Measurements from ENCODE around the gene FGFR2. TPM values are rescaled to one million over a fixed set of nuclear protein-coding genes. Genes with fewer than 3 reads are reported as not detected.

FGFR2 gene
- total RNA-seq, 1 donor from 2014 or later: 7.4 TPM

DNA sequence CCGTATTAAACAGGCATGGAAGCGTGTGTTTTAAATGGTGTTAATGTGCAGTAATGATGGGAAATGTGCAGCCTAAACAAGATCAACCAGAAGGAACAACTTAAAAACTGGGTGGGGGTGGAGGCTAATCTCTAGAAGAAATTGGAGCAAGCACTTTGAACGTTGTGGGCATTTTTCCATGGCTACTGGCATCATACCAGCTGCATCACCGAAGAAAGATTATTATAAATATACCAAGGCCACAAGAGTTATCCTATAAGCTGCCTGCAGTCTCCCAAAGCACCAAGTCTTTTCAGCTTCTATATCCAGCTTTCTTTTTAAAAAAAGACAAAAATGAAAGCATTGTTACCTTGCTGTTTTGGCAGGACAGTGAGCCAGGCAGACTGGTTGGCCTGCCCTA is 79.9 kb downstream of the FGFR2 start:
- Mint-ChIP-seq H3K27ac (ENCODE audit: unreplicated experiment) (no peak overlapping the region), H3K36me3 (ENCODE audit: unreplicated experiment) (no peaks in the 10 kb centered on the region), H3K4me3 (ENCODE audit: unreplicated experiment) (no peak overlapping the region), H3K9me3 (ENCODE audit: unreplicated experiment) (peaks cover 4% of the 10 kb centered on the region), H3K4me1 (ENCODE audit: low read depth, unreplicated experiment) (peaks cover 12% of the 10 kb centered on the region), H3K27me3 (ENCODE audit: unreplicated experiment) (no peaks in the 10 kb centered on the region)
- no peak for DNase-seq
- TF ChIP-seq CTCF (IDR thresholded peaks at IDR 0.05; ENCODE audit: partially characterized antibody, unreplicated experiment): no peak

GRCh38 chr10:121516093-121516865 is 82.0 kb downstream of the FGFR2 start:
- Mint-ChIP-seq H3K4me3 (ENCODE audit: unreplicated experiment) (no peak overlapping the region), H3K4me1 (ENCODE audit: low read depth, unreplicated experiment) (peaks cover 5% of the 10 kb centered on the region), H3K36me3 (ENCODE audit: unreplicated experiment) (no peaks in the 10 kb centered on the region), H3K27ac (ENCODE audit: unreplicated experiment) (no peak overlapping the region), H3K27me3 (ENCODE audit: unreplicated experiment) (no peaks in the 10 kb centered on the region), H3K9me3 (ENCODE audit: unreplicated experiment) (peaks cover 2% of the 10 kb centered on the region)
- DNase-seq: no peak
- no peak for TF ChIP-seq CTCF (IDR thresholded peaks at IDR 0.05; ENCODE audit: partially characterized antibody, unreplicated experiment)

GRCh38 chr10:121514141-121514865 is 83.9 kb downstream of the FGFR2 start:
- DNase-seq: no peak
- Mint-ChIP-seq H3K27ac (ENCODE audit: unreplicated experiment) (no peak overlapping the region), H3K36me3 (ENCODE audit: unreplicated experiment) (no peaks in the 10 kb centered on the region), H3K27me3 (ENCODE audit: unreplicated experiment) (no peaks in the 10 kb centered on the region), H3K9me3 (ENCODE audit: unreplicated experiment) (no peaks in the 10 kb centered on the region), H3K4me1 (ENCODE audit: low read depth, unreplicated experiment) (peaks cover 12% of the 10 kb centered on the region), H3K4me3 (ENCODE audit: unreplicated experiment) (no peak overlapping the region)
- no peak for TF ChIP-seq CTCF (IDR thresholded peaks at IDR 0.05; ENCODE audit: partially characterized antibody, unreplicated experiment)

DNA sequence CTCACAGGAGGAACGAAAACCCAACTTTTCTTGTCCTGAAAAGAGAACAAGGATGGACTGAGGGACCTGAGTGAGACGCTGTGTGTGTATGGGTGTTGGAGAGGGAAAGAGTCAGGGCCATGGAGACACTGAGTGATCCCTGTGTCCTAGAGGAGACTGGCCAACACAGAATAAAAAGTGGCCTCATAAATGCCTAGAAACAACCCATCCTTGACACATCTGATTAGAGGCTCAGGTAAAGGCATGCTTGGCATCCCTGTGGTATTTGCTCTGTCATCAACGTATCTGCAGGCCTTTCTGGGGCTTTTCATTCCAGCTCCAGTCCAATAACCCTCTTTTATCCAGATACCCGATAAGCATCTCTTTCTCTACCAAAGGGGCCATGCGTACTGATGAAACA is 86.3 kb downstream of the FGFR2 start:
- TF ChIP-seq CTCF (IDR thresholded peaks at IDR 0.05; ENCODE audit: partially characterized antibody, unreplicated experiment): no peak
- Mint-ChIP-seq H3K27ac (ENCODE audit: unreplicated experiment) (no peak overlapping the region), H3K4me3 (ENCODE audit: unreplicated experiment) (no peak overlapping the region), H3K4me1 (ENCODE audit: low read depth, unreplicated experiment) (peaks cover 14% of the 10 kb centered on the region), H3K27me3 (ENCODE audit: unreplicated experiment) (no peaks in the 10 kb centered on the region), H3K9me3 (ENCODE audit: unreplicated experiment) (no peaks in the 10 kb centered on the region), H3K36me3 (ENCODE audit: unreplicated experiment) (no peaks in the 10 kb centered on the region)
- DNase-seq: no peak

GRCh38 chr10:121511460-121511859 is 86.8 kb downstream of the FGFR2 start:
- no peaks in the 10 kb centered on the region for H3K36me3 Mint-ChIP-seq (ENCODE audit: unreplicated experiment)
- H3K27me3 Mint-ChIP-seq (ENCODE audit: unreplicated experiment): no peaks in the 10 kb centered on the region
- peaks cover 14% of the 10 kb centered on the region for H3K4me1 Mint-ChIP-seq (ENCODE audit: low read depth, unreplicated experiment)
- TF ChIP-seq CTCF (IDR thresholded peaks at IDR 0.05; ENCODE audit: partially characterized antibody, unreplicated experiment): no peak
- DNase-seq: no peak
- H3K27ac Mint-ChIP-seq (ENCODE audit: unreplicated experiment): no peak overlapping the region
- no peaks in the 10 kb centered on the region for H3K9me3 Mint-ChIP-seq (ENCODE audit: unreplicated experiment)
- no peak overlapping the region for H3K4me3 Mint-ChIP-seq (ENCODE audit: unreplicated experiment)
